ENCODE measurements around the gene CARMIL3. TPM values are rescaled to one million over a fixed set of nuclear protein-coding genes. Genes with fewer than 3 reads are reported as not detected.

The CARMIL3 gene
- total and polyA plus RNA-seq, 2 of the 8 experiments (the other 6 are each of a cell fraction or from before 2014, with no cell fraction given), result 6.0 to 9.0 TPM

DNA sequence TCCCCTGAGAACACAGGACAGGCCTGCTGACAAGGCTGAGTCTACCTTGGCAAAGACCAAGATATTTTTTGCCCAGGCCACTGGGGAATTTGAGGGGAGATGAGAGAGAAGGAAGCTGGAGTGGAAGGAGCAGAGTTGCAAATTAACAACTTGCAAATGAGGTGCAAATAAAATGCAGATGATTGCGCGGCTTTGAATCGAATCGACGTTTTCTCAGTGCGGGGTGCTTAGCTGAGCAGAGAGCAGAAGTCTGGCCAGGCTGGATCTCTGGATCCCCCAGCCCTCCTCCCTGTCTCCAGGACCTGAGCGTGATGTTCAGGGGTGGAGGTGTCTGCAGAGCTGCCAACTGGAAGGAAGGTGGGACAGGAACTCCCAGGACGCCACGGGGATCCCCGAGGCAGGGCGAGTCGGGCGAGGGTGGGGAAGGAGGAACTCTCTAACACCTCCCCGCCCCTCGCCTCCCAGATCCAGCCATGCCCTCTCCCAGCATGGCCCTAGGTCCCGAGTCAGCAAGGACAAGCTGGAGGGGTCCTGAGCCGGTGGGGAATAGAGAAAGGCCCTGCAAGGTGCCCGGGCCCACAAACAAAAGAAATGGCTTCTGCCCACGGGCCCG lies 527 bp upstream of the CARMIL3 start (continued):
- TF ChIP-seq SAP30 (IDR thresholded peaks at IDR 0.05; ENCODE audit: insufficient read depth, insufficient replicate concordance, low read length) (no peak), KDM4A (IDR thresholded peaks at IDR 0.05; ENCODE audit: low read depth, low read length, severe bottlenecking) (no peak), RBBP5 (IDR thresholded peaks at IDR 0.05; ENCODE audit: borderline replicate concordance, low read depth, low read length) (no peak), KDM5A (IDR thresholded peaks at IDR 0.05; ENCODE audit: low read length) (no peak), POLR2AphosphoS5 (IDR thresholded peaks at IDR 0.05; ENCODE audit: low read depth, low read length) (no peak), SUZ12 (IDR thresholded peaks at IDR 0.05; ENCODE audit: low read length) (no peak), CBX5 (IDR thresholded peaks at IDR 0.05; ENCODE audit: low read depth, low read length) (no peak)

Measured in H1 (cell line).